ENCODE data around the gene EFHC1.

The EFHC1 gene

GRCh38 chr6:52543729-52544601 lies 123.8 kb downstream of the EFHC1 start:
- DNase-seq, result no peak

DNA sequence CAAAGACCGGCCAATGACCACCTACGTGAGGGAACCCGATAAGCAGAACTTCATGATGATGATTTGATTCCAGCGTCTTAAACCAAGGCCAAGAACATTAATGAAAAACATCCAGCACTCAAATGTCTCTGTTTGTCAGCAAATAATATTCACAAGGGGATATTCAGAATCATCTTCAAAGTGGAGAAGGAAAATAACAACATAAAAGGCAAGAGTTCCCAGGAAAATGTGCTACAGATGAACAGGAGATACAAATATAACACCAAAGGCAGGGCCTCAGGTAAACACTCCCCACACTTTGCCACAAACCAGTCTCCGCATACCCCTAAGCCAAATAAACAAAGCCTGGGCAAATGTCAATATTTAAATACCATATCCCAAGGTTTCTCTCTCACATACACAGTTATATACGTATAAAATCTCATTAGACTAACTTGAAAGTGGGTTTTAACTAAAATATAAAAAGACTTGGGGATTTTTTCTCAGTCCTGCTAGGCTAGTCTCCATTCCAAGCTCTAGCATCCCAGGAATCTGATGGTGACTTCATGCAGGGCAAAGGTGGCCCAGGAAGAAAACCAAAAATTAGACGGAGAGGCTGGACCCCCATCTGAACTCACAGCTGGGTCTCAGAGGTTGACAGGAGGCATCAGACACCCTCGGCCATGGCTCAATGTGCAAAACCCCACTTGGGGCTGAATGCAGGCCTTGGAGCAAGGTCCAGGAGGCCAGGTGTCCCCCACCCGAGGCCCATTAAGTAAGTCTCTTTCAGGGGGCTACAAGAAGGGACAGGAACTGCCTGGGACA lies 124.7 kb downstream of the EFHC1 start:
- no peak for DNase-seq

GRCh38 chr6:52545406-52546119 lies 125.4 kb downstream of the EFHC1 start:
- DNase-seq, result no peak

DNA sequence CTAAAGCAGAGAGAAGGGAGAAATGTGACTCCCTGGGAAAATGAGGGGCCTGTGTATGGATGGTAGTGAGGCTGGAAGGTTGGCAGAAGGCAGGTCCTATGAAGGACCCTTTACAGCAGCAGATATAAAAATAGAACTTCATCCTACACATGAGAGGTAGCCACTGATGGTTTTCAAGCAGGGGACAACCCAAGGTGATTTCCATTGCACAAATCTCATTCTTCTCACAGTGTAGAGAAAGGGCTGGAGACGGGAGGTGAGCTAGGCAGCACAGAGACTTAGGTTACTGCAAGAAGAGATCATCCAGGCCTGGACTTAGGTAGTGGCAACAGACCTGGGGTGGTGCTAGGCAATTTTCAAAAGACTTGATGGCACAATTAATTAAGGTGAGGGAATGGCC lies 126.0 kb downstream of the EFHC1 start:
- no peak for DNase-seq

DNA sequence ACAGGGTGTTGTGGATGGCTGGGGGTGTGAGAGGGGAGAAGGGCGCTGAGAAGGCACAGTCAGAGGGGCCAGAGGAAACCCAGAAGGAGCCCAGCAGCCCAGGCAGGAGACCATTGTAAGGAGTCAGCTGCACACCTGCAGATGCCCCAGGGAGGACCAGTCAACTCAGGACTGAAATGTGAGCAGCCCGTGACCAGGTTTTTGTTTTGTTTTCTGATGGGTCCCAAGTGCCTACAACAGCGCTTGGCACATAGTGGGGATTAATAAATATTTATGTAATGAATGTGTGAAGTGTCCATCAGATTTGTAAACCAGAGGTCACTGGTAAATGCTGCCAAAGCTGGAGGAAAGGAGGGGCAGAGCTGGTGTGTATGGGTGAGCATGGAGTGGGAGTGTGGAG lies 126.5 kb downstream of the EFHC1 start:
- no peak for DNase-seq

DNA sequence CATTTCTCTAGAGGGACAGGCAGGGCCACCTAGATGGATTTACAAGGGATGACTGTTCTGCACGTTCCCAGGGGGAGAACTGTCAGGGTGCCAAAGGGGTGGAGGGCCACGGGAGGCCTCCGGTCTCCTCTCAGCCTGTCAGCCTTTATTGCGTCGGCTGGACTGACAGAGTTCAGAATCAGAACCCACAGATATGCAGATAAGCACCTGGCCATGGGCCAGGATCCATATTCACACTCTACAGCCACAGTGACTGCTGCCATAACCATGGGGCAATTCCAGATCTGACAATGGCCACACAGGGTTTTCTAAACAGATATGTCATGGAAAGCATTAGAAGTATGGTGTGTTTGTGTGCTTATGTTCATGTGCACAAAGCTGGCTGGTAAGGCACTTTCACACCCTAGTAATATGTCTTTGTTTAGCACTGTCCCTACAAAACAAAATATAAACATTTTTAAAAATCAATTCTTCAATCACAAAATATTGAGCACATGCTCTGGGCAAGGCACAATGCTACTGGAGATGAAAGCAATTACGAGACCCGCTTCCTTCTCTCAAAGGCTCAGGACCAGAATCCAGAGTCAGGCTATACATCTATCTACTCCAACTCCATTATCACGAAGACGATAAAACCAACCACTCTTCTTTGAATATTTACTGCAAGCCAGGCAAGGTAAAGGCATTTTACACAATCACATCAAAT lies 127.7 kb downstream of the EFHC1 start:
- DNase-seq, result no peak

DNA sequence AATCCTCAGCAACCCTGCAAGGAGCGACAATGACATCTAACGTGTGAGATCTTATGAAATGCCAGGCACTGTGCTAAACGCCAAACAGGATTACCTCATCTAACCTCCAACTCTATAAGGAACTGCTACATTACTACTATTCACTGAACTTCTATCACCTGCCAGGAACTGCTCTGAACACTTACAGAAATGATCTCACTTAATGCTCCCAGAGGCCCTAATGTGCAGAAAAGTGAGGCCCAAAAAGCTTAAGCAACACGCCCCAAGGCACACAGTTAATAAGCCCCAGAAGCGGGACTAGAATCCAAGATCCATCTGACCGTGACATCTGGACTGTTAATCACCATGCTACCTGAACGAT lies 128.2 kb downstream of the EFHC1 start:
- DNase-seq, result no peak

GRCh38 chr6:52548999-52549398 lies 128.9 kb downstream of the EFHC1 start:
- no peak for DNase-seq

DNA sequence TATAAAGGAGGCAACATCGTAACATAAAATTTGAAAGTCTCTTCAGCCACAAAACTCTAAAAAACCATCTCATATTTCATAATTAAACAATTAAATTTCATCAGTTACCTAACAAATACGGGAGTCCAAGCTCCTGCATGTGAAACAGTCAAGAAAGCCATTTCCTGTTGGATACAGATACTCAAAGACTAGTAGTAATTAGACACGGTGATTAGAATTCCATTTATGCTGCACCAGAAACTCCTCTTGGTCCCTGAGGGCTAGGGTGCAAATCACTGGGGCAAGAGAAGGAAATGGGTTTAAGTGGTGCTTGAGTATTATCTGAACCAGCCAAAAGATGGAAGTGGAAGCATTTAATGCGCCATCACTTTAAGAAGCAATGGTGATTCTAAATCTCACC lies 129.3 kb downstream of the EFHC1 start:
- DNase-seq, result no peak

DNA sequence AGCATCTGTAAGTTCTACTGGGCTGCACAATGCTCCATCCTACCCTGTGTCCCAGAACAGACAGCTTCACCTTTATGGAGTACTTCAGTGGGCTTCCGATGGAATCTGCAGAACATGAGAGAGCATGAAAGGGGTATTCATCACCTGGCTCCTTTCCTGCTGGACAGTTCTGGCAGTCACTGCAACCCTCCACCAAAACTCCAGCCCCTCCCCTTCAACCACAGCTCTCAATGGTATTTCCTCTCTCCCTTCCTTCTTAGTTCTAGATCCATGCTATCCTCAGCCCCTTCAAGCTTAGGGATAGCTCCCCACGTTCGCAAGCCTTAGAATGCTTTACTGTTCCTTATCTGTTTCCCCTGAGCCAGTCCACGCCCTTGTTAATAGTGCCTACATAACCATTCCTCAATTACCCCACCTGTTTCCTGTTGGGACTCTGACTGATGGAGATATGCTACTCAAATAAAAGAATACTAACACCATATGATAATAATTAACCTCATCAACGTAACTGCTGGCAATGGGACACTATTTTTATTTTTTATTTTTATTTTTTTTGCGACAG lies 130.0 kb downstream of the EFHC1 start:
- no peak for DNase-seq

DNA sequence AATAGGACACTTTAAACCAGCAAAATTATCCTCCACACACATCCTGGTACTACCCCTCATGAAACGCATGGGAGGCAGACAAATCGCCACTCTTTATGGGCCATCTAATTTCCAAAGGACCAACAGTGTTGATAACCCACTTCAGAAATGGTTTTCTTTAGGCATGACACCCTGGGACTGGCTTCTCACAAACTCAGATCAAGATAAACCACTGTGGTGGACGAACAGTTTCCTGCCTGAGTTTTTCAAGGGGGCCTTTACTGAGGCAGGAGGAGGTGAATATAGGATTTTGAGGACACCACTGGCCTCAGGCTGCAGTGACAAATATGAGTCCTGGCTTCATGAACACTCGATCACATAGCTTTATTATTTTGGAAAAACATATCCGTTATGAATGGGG lies 130.7 kb downstream of the EFHC1 start:
- DNase-seq, result no peak

GRCh38 chr6:52551483-52552277 lies 131.5 kb downstream of the EFHC1 start:
- peak; percentile 45 to 73 for DNase-seq

DNA sequence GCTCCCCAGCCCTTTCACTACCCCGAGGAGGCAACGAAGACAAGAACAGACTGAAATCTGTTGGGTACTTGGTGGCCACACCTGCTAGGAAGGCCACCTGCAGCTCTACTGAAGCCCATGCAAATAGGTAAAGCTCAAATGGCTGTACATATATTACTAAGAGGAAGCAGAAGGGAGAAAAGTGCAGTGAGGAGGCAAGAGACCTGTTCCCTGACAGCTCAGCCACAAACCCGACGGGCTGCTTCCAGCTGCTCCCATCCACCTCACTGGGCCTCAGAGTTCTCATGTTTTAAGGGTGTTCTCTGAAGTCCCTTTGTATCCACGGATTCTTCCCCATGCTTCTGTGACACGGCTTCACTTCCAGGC lies 132.1 kb downstream of the EFHC1 start:
- DNase-seq, result no peak

- no peak for DNase-seq
These were observed 133.0 kb downstream of the EFHC1 start for GRCh38 chr6:52553158-52553557.

DNA sequence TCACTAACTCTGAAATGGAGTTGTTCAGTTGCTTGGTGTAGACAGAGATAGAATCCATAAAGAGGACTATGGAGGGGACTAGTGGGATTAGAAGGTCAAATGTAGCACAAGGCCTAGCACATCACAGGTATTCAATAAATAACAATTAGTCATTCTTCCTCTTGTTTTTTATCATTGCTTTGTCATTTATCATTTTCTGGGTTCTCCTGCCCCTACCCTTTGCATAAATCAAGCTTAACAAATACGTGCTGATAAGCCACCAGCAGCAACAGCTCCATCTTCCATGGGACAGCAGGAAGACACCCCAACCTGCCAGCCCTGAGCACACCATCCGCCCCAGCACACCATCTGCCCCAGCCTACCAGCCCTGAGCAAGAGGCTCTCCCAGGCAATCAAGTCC lies 133.6 kb downstream of the EFHC1 start:
- DNase-seq, result no peak

GRCh38 chr6:52554684-52555280 lies 134.6 kb downstream of the EFHC1 start:
- DNase-seq, result no peak

- no peak for DNase-seq
These were observed 135.5 kb downstream of the EFHC1 start for GRCh38 chr6:52555518-52556233.

DNA sequence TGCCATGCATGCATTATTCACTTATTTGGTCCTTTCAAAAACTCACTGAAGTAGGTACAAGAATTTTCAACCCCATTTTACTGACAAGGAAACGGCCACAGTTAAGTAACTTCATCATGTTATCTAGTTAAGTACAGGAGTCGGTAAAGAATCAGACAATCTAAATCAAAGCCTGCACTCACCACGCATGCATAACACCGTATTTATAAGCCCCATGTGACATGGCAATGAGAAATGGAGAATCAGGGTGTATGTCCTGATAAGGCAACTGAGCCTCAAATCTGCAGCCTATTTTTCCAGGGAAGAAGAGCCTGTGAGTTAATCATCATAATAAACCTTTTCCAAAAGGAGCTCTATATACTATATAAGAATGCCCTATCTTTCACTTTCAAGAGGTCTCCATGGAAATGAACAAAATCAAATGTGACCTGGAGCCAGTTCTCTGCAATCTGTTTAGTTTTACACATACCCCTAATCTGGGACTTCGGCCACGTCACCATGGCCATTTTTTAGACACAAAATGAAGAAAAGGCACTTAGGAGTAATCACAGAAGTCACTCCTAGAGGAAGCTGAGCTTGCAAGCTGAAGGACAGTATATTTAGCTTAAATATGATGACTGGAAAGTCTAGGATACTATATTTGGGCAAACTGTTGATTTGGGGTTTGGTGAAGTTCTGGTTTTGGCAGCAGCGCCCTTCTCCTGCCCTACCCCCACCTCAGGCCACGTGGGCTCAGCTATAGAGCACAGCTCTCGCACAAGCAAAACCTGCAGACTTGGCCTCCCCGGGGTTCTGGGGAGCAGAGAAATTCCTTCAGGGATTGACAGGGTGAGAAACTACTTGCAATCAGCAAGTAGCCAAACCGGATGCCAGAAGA lies 137.5 kb downstream of the EFHC1 start:
- no peak for DNase-seq

- DNase-seq, result no peak
These were observed 138.3 kb downstream of the EFHC1 start for GRCh38 chr6:52558266-52559000.

Measured in NCI-H446 (cell line).